ENCODE results near the gene TMEM63C.

The TMEM63C gene

GRCh38 chr14:77268989-77269600 lies 87.5 kb downstream of the TMEM63C start (continued):
- TF ChIP-seq INSM2 (tag by site-specific recombination; IDR thresholded peaks at IDR 0.05): no peak

GRCh38 chr14:77270361-77271112 lies 88.9 kb downstream of the TMEM63C start:
- CTCF ChIA-PET: no interaction called here
- Histone ChIP-seq H3K4me1 (ENCODE audit: control insufficient read depth, insufficient read depth, low read length) (no peaks in the 10 kb centered on the region), H3K9me3 (ENCODE audit: control insufficient read depth, insufficient read depth, low read depth, low read length) (no peaks in the 10 kb centered on the region), H3K36me3 (ENCODE audit: control insufficient read depth in 2 of 2, insufficient read depth in 1 of 2, low read length in 2 of 2) (no peaks in the 10 kb centered on the region), H3K4me3 (ENCODE audit: low read depth, low read length) (no peak overlapping the region), H3K27ac (ENCODE audit: extremely low read depth, low read depth, low read length) (no peak overlapping the region)
- POLR2A ChIA-PET: no interaction called here
- TF ChIP-seq AEBP2 (tag by site-specific recombination; IDR thresholded peaks at IDR 0.05; ENCODE audit: borderline replicate concordance) (no peak), ZNF211 (tag by site-specific recombination; IDR thresholded peaks at IDR 0.05; ENCODE audit: low read depth) (no peak), ZNF549 (tag by site-specific recombination; IDR thresholded peaks at IDR 0.05) (no peak), ZNF19 (tag by site-specific recombination; IDR thresholded peaks at IDR 0.05; ENCODE audit: low read depth) (no peak), ZEB2 (tag by site-specific recombination; IDR thresholded peaks at IDR 0.05) (no peak), MZF1 (tag by site-specific recombination; IDR thresholded peaks at IDR 0.05; ENCODE audit: borderline replicate concordance) (no peak), ZNF138 (tag by site-specific recombination; IDR thresholded peaks at IDR 0.05; ENCODE audit: borderline replicate concordance) (no peak), ZNF140 (tag by site-specific recombination; IDR thresholded peaks at IDR 0.05) (no peak), PRDM4 (tag by site-specific recombination; IDR thresholded peaks at IDR 0.05) (no peak), WT1 (tag by site-specific recombination; IDR thresholded peaks at IDR 0.05) (no peak), ZNF76 (tag by site-specific recombination; IDR thresholded peaks at IDR 0.05; ENCODE audit: borderline replicate concordance, low read depth) (no peak), ZNF114 (tag by site-specific recombination; IDR thresholded peaks at IDR 0.05) (no peak), ZNF837 (tag by site-specific recombination; IDR thresholded peaks at IDR 0.05) (no peak), ZNF214 (tag by site-specific recombination; IDR thresholded peaks at IDR 0.05; ENCODE audit: borderline replicate concordance) (no peak), ZNF155 (tag by site-specific recombination; IDR thresholded peaks at IDR 0.05) (no peak), ZNF248 (tag by site-specific recombination; IDR thresholded peaks at IDR 0.05) (no peak), HIC1 (tag by site-specific recombination; IDR thresholded peaks at IDR 0.05) (no peak), ZNF169 (tag by site-specific recombination; IDR thresholded peaks at IDR 0.05) (no peak), ZNF704 (tag by site-specific recombination; IDR thresholded peaks at IDR 0.05) (no peak)
